ENCODE results near the gene HOXB9.

- TF ChIP-seq CTCF (IDR thresholded peaks at IDR 0.05) (no peak), POLR2A (IDR thresholded peaks at IDR 0.05) (no peak), POLR2AphosphoS5 (IDR thresholded peaks at IDR 0.05) (no peak), EP300 (IDR thresholded peaks at IDR 0.05) (no peak)
Observed at GRCh38 chr17:48606892-48607614, 19.1 kb downstream of the HOXB9 start.
